Suprapubic skin (tissue), 4 donors: ENCODE data around the gene ANKRD11. TPM values are rescaled to one million over a fixed set of nuclear protein-coding genes. Genes with fewer than 3 reads are reported as not detected.

Source experiments
- DNase-seq, 2 donors: peaks; one replicate each; pipeline ENCODE4 v3.0.0-alpha.2; 2019; ENCODE audit warnings: low spot score in 2 of 2
- H3K27ac ChIP-seq: fragments of 200-600 bp; sonication (generic); one replicate; pipeline ENCODE4 v1.5.1; 2019
- H3K27me3 ChIP-seq: fragments of 200-600 bp; sonication (generic); one replicate; pipeline ENCODE4 v1.5.1; 2019
- H3K36me3 ChIP-seq: fragments of 200-600 bp; sonication (generic); one replicate; pipeline ENCODE4 v1.5.1; 2019
- H3K4me1 ChIP-seq: fragments of 200-600 bp; sonication (generic); one replicate; pipeline ENCODE4 v1.5.1; 2019
- H3K4me3 ChIP-seq: fragments of 200-600 bp; sonication (generic); one replicate; pipeline ENCODE4 v1.5.1; 2019; ENCODE audit warnings: mild to moderate bottlenecking
- H3K9me3 ChIP-seq: fragments of 200-600 bp; sonication (generic); one replicate; pipeline ENCODE4 v1.5.1; 2019
- EP300 ChIP-seq: sonication (generic); formaldehyde crosslinking; IDR thresholded peaks from one replicate; pipeline ENCODE4 v1.6.1; 2017; ENCODE audit warnings: antibody characterized with exemption
- POLR2A ChIP-seq, 2 donors: fragments of 450-650 bp; IDR thresholded peaks; one replicate each; pipeline ENCODE4 v1.6.1; 2017; ENCODE audit warnings: antibody characterized with exemption in 2 of 2, mild to moderate bottlenecking in 2 of 2, moderate library complexity in 2 of 2
- POLR2AphosphoS5 ChIP-seq, 3 donors: sonication (generic); formaldehyde crosslinking; IDR thresholded peaks; one replicate each; pipeline ENCODE4 v1.6.1; 2017; ENCODE audit warnings: antibody characterized with exemption in 3 of 3
- WGBS: methylation state at CpG from one replicate; pipeline ENCODE4 v1.1.5; 2018; 5-methylcytosine and 5-hydroxymethylcytosine counted together
- total RNA-seq, 4 donors: library from RNA; depleted of rRNA; stranded (reverse); fragments of >200 nt; gene quantifications; one replicate each; pipeline ENCODE4 v1.1.0, GENCODE V29; 2016
- TF ChIP-seq, protein P1 (sequence below), 2 donors: fragments of 200-600 bp in 1 of 2; fragments of 450-650 bp in 1 of 2; sonication (generic) in 1 of 2; IDR thresholded peaks; one replicate each; pipeline ENCODE4 v1.5.1; 2016 to 2019; ENCODE audit warnings: antibody characterized with exemption in 2 of 2, mild to moderate bottlenecking in 1 of 2, moderate library complexity in 1 of 2

The ANKRD11 gene
- total RNA-seq, 4 donors from 2014 or later, result 85.4 to 212 (median 127) TPM

GRCh38 chr16:89292443-89293078 is 197.8 kb downstream of the ANKRD11 start:
- Histone ChIP-seq H3K27ac (no peak overlapping the region), H3K4me1 (peaks cover 26% of the 10 kb centered on the region), H3K9me3 (no peaks in the 10 kb centered on the region), H3K27me3 (no peaks in the 10 kb centered on the region), H3K36me3 (peaks cover 25% of the 10 kb centered on the region), H3K4me3 (no peak overlapping the region)
- no peak for TF ChIP-seq POLR2A (IDR thresholded peaks at IDR 0.05)
- TF ChIP-seq, protein P1, sequence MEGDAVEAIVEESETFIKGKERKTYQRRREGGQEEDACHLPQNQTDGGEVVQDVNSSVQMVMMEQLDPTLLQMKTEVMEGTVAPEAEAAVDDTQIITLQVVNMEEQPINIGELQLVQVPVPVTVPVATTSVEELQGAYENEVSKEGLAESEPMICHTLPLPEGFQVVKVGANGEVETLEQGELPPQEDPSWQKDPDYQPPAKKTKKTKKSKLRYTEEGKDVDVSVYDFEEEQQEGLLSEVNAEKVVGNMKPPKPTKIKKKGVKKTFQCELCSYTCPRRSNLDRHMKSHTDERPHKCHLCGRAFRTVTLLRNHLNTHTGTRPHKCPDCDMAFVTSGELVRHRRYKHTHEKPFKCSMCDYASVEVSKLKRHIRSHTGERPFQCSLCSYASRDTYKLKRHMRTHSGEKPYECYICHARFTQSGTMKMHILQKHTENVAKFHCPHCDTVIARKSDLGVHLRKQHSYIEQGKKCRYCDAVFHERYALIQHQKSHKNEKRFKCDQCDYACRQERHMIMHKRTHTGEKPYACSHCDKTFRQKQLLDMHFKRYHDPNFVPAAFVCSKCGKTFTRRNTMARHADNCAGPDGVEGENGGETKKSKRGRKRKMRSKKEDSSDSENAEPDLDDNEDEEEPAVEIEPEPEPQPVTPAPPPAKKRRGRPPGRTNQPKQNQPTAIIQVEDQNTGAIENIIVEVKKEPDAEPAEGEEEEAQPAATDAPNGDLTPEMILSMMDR (IDR thresholded peaks at IDR 0.05), result no peak
- TF ChIP-seq EP300, result no peak
- no peak for TF ChIP-seq POLR2AphosphoS5 (IDR thresholded peaks at IDR 0.05)
- WGBS, result 82% methylated on average over 8 of the region's 22 CpGs
- DNase-seq, result no peak

GRCh38 chr16:89291776-89292175 is 198.6 kb downstream of the ANKRD11 start:
- no peaks in the 10 kb centered on the region for H3K9me3 ChIP-seq
- H3K27me3 ChIP-seq, result no peaks in the 10 kb centered on the region
- 78% methylated on average over 13 of the region's 13 CpGs for WGBS
- H3K4me3 ChIP-seq, result no peak overlapping the region
- TF ChIP-seq POLR2AphosphoS5 (IDR thresholded peaks at IDR 0.05) (no peak), EP300 (no peak), POLR2A (IDR thresholded peaks at IDR 0.05) (no peak)
- TF ChIP-seq, protein P1 (IDR thresholded peaks at IDR 0.05), result no peak
- H3K27ac ChIP-seq, result no peak overlapping the region
- peaks cover 33% of the 10 kb centered on the region for H3K36me3 ChIP-seq
- no peak for DNase-seq
- peaks cover 21% of the 10 kb centered on the region for H3K4me1 ChIP-seq

DNA sequence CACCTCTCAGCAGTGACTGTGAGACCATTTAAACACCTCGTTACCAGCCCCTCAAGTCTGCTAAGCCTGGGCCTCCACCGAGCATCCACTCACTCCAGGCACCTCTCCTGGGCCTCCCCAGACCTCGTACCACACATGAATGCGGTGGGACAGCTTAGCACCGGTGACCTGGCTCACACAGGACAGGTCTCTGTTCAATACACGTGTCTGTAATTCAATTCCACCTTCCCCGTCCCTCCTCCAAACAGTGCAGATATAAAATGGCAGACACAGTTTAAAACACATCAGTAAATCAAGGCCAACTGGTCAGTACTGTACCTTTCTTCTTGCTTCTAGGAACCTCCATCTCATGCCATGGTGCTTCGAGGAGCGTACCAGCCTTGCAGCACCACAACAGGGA is 199.0 kb downstream of the ANKRD11 start:
- no peak for TF ChIP-seq POLR2A (IDR thresholded peaks at IDR 0.05)
- no peak for TF ChIP-seq POLR2AphosphoS5 (IDR thresholded peaks at IDR 0.05)
- TF ChIP-seq, protein P1 (IDR thresholded peaks at IDR 0.05), result no peak
- TF ChIP-seq EP300, result no peak
- H3K36me3 ChIP-seq, result peaks cover 37% of the 10 kb centered on the region
- peaks cover 19% of the 10 kb centered on the region for H3K4me1 ChIP-seq
- no peaks in the 10 kb centered on the region for H3K27me3 ChIP-seq
- no peak overlapping the region for H3K4me3 ChIP-seq
- no peaks in the 10 kb centered on the region for H3K9me3 ChIP-seq
- no peak overlapping the region for H3K27ac ChIP-seq
- no peak for DNase-seq
- 73% methylated on average over 9 of the region's 9 CpGs for WGBS

DNA sequence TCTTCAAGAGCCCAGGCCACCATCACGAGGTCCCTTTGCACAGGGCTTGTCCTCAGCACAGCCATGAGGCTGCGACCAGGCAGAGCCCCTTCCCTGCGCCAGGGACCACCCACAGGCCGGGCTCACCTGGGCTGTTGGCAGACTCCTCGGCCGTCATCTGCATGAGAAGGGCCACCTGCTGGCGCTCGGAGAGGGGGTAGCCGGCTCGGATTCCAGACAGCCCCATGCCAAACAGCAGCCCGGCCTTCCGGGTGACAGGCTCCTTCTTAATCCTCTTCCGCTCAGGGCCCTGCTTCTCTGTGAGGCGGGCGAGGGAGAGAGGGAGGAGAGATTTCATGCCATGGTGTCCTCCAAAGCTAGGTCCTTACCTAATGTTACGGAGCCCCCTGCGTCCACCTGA is 199.5 kb downstream of the ANKRD11 start:
- H3K27me3 ChIP-seq, result no peaks in the 10 kb centered on the region
- peaks cover 15% of the 10 kb centered on the region for H3K4me1 ChIP-seq
- H3K27ac ChIP-seq, result no peak overlapping the region
- TF ChIP-seq POLR2AphosphoS5 (IDR thresholded peaks at IDR 0.05) (no peak), POLR2A (IDR thresholded peaks at IDR 0.05) (no peak), EP300 (no peak)
- TF ChIP-seq, protein P1 (IDR thresholded peaks at IDR 0.05), result no peak
- H3K4me3 ChIP-seq, result no peak overlapping the region
- peaks cover 42% of the 10 kb centered on the region for H3K36me3 ChIP-seq
- no peak for DNase-seq
- WGBS, result 90% methylated on average over 7 of the region's 17 CpGs
- H3K9me3 ChIP-seq, result no peaks in the 10 kb centered on the region

DNA sequence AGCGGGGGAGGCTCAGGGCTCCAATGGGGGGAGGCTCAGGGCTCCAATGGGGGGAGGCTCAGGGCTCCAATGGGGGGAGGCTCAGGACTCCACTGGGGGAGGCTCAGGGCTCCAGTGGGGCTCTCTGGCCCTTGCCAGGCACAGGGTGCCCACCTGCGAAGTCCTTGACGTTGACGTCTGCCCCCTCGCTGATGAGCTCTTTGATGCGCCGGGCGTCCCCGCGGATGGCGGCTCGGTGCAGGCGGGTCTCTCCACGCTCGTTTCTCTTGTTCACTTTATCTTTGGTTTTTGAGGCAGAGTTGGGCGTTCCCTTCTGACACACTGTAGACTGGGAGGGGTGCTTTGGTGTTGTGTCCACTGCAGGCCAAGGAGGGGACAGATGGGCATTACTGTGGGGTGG is 199.9 kb downstream of the ANKRD11 start:
- 82% methylated on average over 15 of the region's 16 CpGs for WGBS
- no peak overlapping the region for H3K4me3 ChIP-seq
- H3K27me3 ChIP-seq, result no peaks in the 10 kb centered on the region
- no peak for DNase-seq
- H3K4me1 ChIP-seq, result peaks cover 13% of the 10 kb centered on the region
- no peak for TF ChIP-seq EP300
- TF ChIP-seq, protein P1 (IDR thresholded peaks at IDR 0.05), result no peak
- no peak for TF ChIP-seq POLR2AphosphoS5 (IDR thresholded peaks at IDR 0.05)
- TF ChIP-seq POLR2A (IDR thresholded peaks at IDR 0.05), result no peak
- no peaks in the 10 kb centered on the region for H3K9me3 ChIP-seq
- no peak overlapping the region for H3K27ac ChIP-seq
- peaks cover 46% of the 10 kb centered on the region for H3K36me3 ChIP-seq
